GM12892 (cell line): ENCODE measurements around the gene QRSL1.

Experiments
- POLR2A ChIP-seq: IDR thresholded peaks from 2 replicates; pipeline ENCODE4 v1.6.1; 2011; ENCODE audit warnings: low read depth, low read length, control low read depth
- POLR2AphosphoS5 ChIP-seq: IDR thresholded peaks from 2 replicates; pipeline ENCODE4 v1.6.1; 2011; ENCODE audit warnings: low read depth, low read length, control low read depth
- TAF1 ChIP-seq: IDR thresholded peaks from 2 replicates; pipeline ENCODE4 v1.6.1; 2011; ENCODE audit warnings: low read depth, mild to moderate bottlenecking, control low read depth, low read length, borderline replicate concordance

- TF ChIP-seq POLR2AphosphoS5 (no peak), TAF1 (no peak), POLR2A (no peak)
Observed at GRCh38 chr6:106634565-106634964, 5.2 kb downstream of the QRSL1 start.
